CD14-positive monocyte (primary cell): ENCODE measurements around the gene MTG2. TPM values are rescaled to one million over a fixed set of nuclear protein-coding genes. Genes with fewer than 3 reads are reported as not detected.

ENCODE experiments used
- DNase-seq, 3 donors: peaks; one replicate each; pipeline ENCODE4 v3.0.0-alpha.2; 2011 to 2022
- H2AFZ ChIP-seq: 2 replicates; pipeline ENCODE4 v1.6.0; 2012; ENCODE audit warnings: mild to moderate bottlenecking, low read depth, low read length, inconsistent platforms; ENCODE audit not compliant: insufficient read depth, poor library complexity, severe bottlenecking
- H3K27ac ChIP-seq, 2 donors: 1 replicate in 1 of 2; 2 replicates in 1 of 2; pipeline ENCODE4 v1.5.1; 2012 to 2013; ENCODE audit warnings: low read length in 2 of 2, control low read depth in 1 of 2, inconsistent platforms in 1 of 2, low read depth in 1 of 2, mild to moderate bottlenecking in 1 of 2
- H3K27me3 ChIP-seq, 2 donors: one replicate each; pipeline versions ENCODE4 v1.6.0 to v1.6.1; 2011 to 2013; ENCODE audit warnings: low read length in 2 of 2; ENCODE audit not compliant: control insufficient read depth in 2 of 2, insufficient read depth in 2 of 2
- H3K36me3 ChIP-seq, 2 donors: replicated peaks in 1 of 2; 1 replicate in 1 of 2; 2 replicates in 1 of 2; pipeline versions ENCODE4 v1.5.1 to v1.6.1; 2012 to 2013; ENCODE audit warnings: low read length in 2 of 2, control low read depth in 1 of 2, inconsistent platforms in 1 of 2, mild to moderate bottlenecking in 1 of 2; ENCODE audit not compliant: insufficient read depth in 2 of 2, control insufficient read depth in 1 of 2
- H3K4me1 ChIP-seq, 2 donors: 1 replicate in 1 of 2; 2 replicates in 1 of 2; pipeline versions ENCODE4 v1.5.1 to v1.6.1; 2012 to 2013; ENCODE audit warnings: low read length in 2 of 2, control low read depth in 1 of 2, inconsistent platforms in 1 of 2, mild to moderate bottlenecking in 1 of 2, moderate library complexity in 1 of 2; ENCODE audit not compliant: insufficient read depth in 2 of 2, control insufficient read depth in 1 of 2
- H3K4me2 ChIP-seq: replicated peaks from 2 replicates; pipeline ENCODE3; 2012; ENCODE audit warnings: low read length, moderate library complexity, mild to moderate bottlenecking; ENCODE audit not compliant: poor library complexity, severe bottlenecking; ENCODE audit errors: extremely low read depth
- H3K4me3 ChIP-seq, 3 experiments: fragments of 200-600 bp in 1 of 3; sonication (generic) in 1 of 3; replicated peaks in 1 of 3; 1 replicate in 2 of 3; 2 replicates in 1 of 3; pipeline ENCODE4 v1.5.1; 2011 to 2013; ENCODE audit warnings: low read length in 3 of 3, mild to moderate bottlenecking in 3 of 3, control low read depth in 2 of 3, low read depth in 2 of 3, inconsistent platforms in 1 of 3, moderate library complexity in 1 of 3
- H3K79me2 ChIP-seq: 2 replicates; pipeline ENCODE4 v1.6.0; 2012; ENCODE audit warnings: mild to moderate bottlenecking, control low read depth, inconsistent platforms, low read length, moderate library complexity; ENCODE audit not compliant: insufficient read depth
- H3K9ac ChIP-seq: 2 replicates; pipeline ENCODE4 v1.6.0; 2017; ENCODE audit warnings: low read length, mild to moderate bottlenecking; ENCODE audit not compliant: insufficient read depth, poor library complexity, severe bottlenecking
- H3K9me3 ChIP-seq, 2 donors: replicated peaks in 1 of 2; 1 replicate in 1 of 2; 2 replicates in 1 of 2; pipeline versions ENCODE4 v1.5.1 to v1.6.1; 2012 to 2013; ENCODE audit warnings: low read length in 2 of 2, control low read depth in 1 of 2; ENCODE audit not compliant: control insufficient read depth in 1 of 2, insufficient read depth in 1 of 2
- H4K20me1 ChIP-seq: 2 replicates; pipeline ENCODE4 v1.6.0; 2012; ENCODE audit warnings: mild to moderate bottlenecking, low read length, control low read depth, moderate library complexity; ENCODE audit not compliant: insufficient read depth
- H3K27ac Mint-ChIP-seq, 7 donors: one replicate each; pipeline ENCODE4 v1.8.0; 2020; ENCODE audit warnings: mild to moderate bottlenecking in 7 of 7, mixed read lengths in 7 of 7, moderate library complexity in 6 of 7, inconsistent platforms in 2 of 7
- H3K27me3 Mint-ChIP-seq, 3 donors: one replicate each; pipeline ENCODE4 v1.8.0; 2021 to 2022; ENCODE audit warnings: low read depth in 3 of 3, mild to moderate bottlenecking in 3 of 3, mixed read lengths in 3 of 3, moderate library complexity in 3 of 3, inconsistent platforms in 1 of 3
- H3K36me3 Mint-ChIP-seq, 2 donors: one replicate each; pipeline ENCODE4 v1.8.0; 2020; ENCODE audit warnings: mixed read lengths in 2 of 2, inconsistent platforms in 1 of 2, mild to moderate bottlenecking in 1 of 2
- H3K4me1 Mint-ChIP-seq: one replicate; pipeline ENCODE4 v1.8.0; 2020; ENCODE audit warnings: mild to moderate bottlenecking, mixed read lengths
- H3K4me3 Mint-ChIP-seq, 2 donors: one replicate each; pipeline ENCODE4 v1.8.0; 2020; ENCODE audit warnings: mild to moderate bottlenecking in 2 of 2, mixed read lengths in 2 of 2, moderate library complexity in 1 of 2
- H3K9me3 Mint-ChIP-seq, 7 donors: one replicate each; pipeline ENCODE4 v1.8.0; 2020 to 2022; ENCODE audit warnings: mixed read lengths in 7 of 7, mild to moderate bottlenecking in 6 of 7, moderate library complexity in 6 of 7, inconsistent platforms in 2 of 7
- CTCF ChIP-seq: fragments of 200-600 bp; IDR thresholded peaks from one replicate; pipeline ENCODE4 v1.8.0; 2022; ENCODE audit warnings: antibody characterized with exemption, mild to moderate bottlenecking
- WGBS: methylation state at CpG from one replicate; pipeline ENCODE4 v1.1.5; 2013; ENCODE audit warnings: missing lambda C conversion rate; ENCODE audit not compliant: insufficient coverage; 5-methylcytosine and 5-hydroxymethylcytosine counted together
- intact Hi-C, 2 donors: fragments of 100-400 bp; cut with micrococcal nuclease; formaldehyde crosslinking; loops; one replicate each; pipeline versions ENCODE4 v1.15.0 to v1.15.1; 2023
- polyA plus RNA-seq, 3 donors: library from polyadenylated mRNA; depleted of rRNA in 1 of 3; unstranded in 2 of 3; stranded (reverse) in 1 of 3; fragments of 300-500 nt in 2 of 3; fragments of >200 nt in 1 of 3; fragmentation: Illumina TruSeq in 2 of 3; gene quantifications; 1 replicate in 2 of 3; 2 replicates in 1 of 3; pipeline ENCODE4 v1.2.3, GENCODE V29; 2012 to 2021

MTG2 gene
- polyA plus RNA-seq, 3 donors, result 10.8 to 16.1 (median 14.9) TPM

- peak; percentile 30 to 34 (median 32) for DNase-seq
- peak overlapping the region; percentile 62 for H3K4me2 ChIP-seq
These were observed 49.6 kb upstream of the MTG2 start for GRCh38 chr20:62133051-62133845.

GRCh38 chr20:62133864-62134263 lies 49.0 kb upstream of the MTG2 start:
- intact Hi-C loops, result no loop called here
- peaks cover 40 to 48% of the 10 kb centered on the region in 2 donors for H3K4me1 ChIP-seq
- H3K4me1 Mint-ChIP-seq, result peaks cover 61% of the 10 kb centered on the region
- H3K9ac ChIP-seq, result no peak overlapping the region
- H3K4me3 ChIP-seq, result peak overlapping the region in 1 of 3 experiments; percentile 56
- WGBS, result 74% methylated on average over 10 of the region's 12 CpGs
- H3K4me3 Mint-ChIP-seq, result peak overlapping the region in 1 of 2 donors; percentile 20
- H3K36me3 ChIP-seq, result peaks cover 90 to 94% of the 10 kb centered on the region in 2 donors
- peak overlapping the region; percentile 79 to 80 for H3K27ac ChIP-seq
- peak overlapping the region; percentile 78 to 96 (median 91) for H3K27ac Mint-ChIP-seq
- peaks cover 84 to 97% of the 10 kb centered on the region in 2 donors for H3K36me3 Mint-ChIP-seq
- H3K27me3 Mint-ChIP-seq, result no peaks in the 10 kb centered on the region
- no peak overlapping the region for H2AFZ ChIP-seq
- H3K27me3 ChIP-seq, result no peaks in the 10 kb centered on the region
- DNase-seq, result no peak
- H4K20me1 ChIP-seq, result peaks cover 90% of the 10 kb centered on the region
- peaks cover 36% of the 10 kb centered on the region for H3K79me2 ChIP-seq
- peak overlapping the region; percentile 62 for H3K4me2 ChIP-seq
- peaks cover 0 to 3% (median 0%) of the 10 kb centered on the region in 7 donors for H3K9me3 Mint-ChIP-seq
- no peak for TF ChIP-seq CTCF
- no peaks in the 10 kb centered on the region for H3K9me3 ChIP-seq

More at GRCh38 chr20:62133051-62133845, 49.6 kb upstream of the MTG2 start:
- Mint-ChIP-seq H3K4me3 (peak overlapping the region; percentile 63 to 83), H3K27me3 (no peaks in the 10 kb centered on the region), H3K4me1 (peaks cover 61% of the 10 kb centered on the region), H3K36me3 (peaks cover 84 to 97% of the 10 kb centered on the region in 2 donors), H3K27ac (peak overlapping the region; percentile 78 to 96 (median 93)), H3K9me3 (peaks cover 0 to 2% (median 0%) of the 10 kb centered on the region in 7 donors)
- H3K4me3 ChIP-seq, result peak overlapping the region in 1 of 3 experiments; percentile 56
- peaks cover 88% of the 10 kb centered on the region for H4K20me1 ChIP-seq
- intact Hi-C loops, result no loop called here
- H3K4me1 ChIP-seq, result peaks cover 40 to 48% of the 10 kb centered on the region in 2 donors
- peaks cover 32% of the 10 kb centered on the region for H3K79me2 ChIP-seq
- H3K27me3 ChIP-seq, result no peaks in the 10 kb centered on the region
- peak overlapping the region; percentile 58 for H3K9ac ChIP-seq
- H3K27ac ChIP-seq, result peak overlapping the region; percentile 79 to 80
- WGBS, result 40% methylated on average over 25 of the region's 29 CpGs
- TF ChIP-seq CTCF, result no peak
- H2AFZ ChIP-seq, result no peak overlapping the region
- H3K36me3 ChIP-seq, result peaks cover 91 to 94% of the 10 kb centered on the region in 2 donors
- no peaks in the 10 kb centered on the region for H3K9me3 ChIP-seq
